GM23248 (cell line): ENCODE results near the gene TMEM181.

Experiments used
- EZH2 ChIP-seq: fragments of 200-600 bp; sonication (generic); IDR thresholded peaks from 2 replicates; pipeline ENCODE4 v1.6.1; 2018; ENCODE audit warnings: antibody characterized with exemption, mild to moderate bottlenecking; ENCODE audit not compliant: insufficient read depth, poor library complexity, severe bottlenecking
- EZH2phosphoT487 ChIP-seq: fragments of 200-600 bp; sonication (generic); IDR thresholded peaks from 2 replicates; pipeline ENCODE4 v1.6.1; 2018; ENCODE audit warnings: antibody characterized with exemption, moderate library complexity, mild to moderate bottlenecking, low read depth; ENCODE audit not compliant: insufficient read depth

DNA sequence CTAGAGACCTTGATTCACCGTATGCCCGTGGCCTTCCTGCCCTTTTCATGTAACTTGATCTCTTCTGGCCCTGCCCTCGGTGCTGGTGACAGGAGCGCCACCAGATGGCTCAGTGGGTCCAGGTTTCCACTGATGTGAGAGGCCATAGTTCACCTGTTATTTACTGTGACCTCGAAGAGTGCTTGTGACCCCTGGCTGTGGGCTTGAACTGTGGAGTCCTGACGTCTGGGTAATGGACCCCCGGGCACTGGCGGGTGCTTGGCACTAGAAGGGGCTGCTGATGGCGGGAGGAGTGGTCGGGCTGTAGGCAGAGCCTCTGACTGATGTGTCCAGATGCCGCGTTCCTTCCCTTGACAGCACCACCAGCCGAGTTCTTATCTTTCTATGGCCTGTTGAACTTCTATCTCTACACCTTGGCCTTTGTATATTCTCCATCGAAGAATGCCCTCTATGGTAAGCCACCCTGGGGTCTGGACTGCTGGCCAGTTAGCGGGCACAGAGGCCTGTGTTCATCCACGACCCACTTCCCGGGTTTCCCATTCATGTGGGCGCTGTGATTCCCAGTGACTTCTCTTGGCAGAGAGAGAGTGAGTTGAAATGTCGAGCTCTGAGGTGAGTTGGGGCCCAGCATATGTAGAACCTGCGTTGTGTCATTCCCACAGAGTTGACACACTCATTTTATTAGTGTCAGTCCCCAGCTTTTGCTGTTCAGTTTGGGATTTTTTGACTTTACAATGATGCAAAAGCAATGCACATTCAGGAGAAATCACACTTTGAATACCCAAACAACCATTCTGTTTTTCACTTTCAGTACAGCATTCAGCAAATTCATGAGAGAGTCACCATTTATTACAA is 69.7 kb downstream of the TMEM181 start:
- TF ChIP-seq EZH2, result no peak
- no peak for TF ChIP-seq EZH2phosphoT487
